CD4-positive, CD25-positive, alpha-beta regulatory T cell (primary cell): ENCODE measurements around the gene EIF4EBP2. TPM values are rescaled to one million over a fixed set of nuclear protein-coding genes. Genes with fewer than 3 reads are reported as not detected.
A peak's percentile ranks its signal among the peaks of the same experiment; 100 is the strongest.

ENCODE experiments used
- ATAC-seq, 2 donors: fragments of 150-1000 bp; cut with Tn5 transposase; one replicate each; pipeline ENCODE4 v1.10.0; 2021; ENCODE audit warnings: low read depth in 2 of 2, moderate number of reproducible peaks in 2 of 2, moderate library complexity in 1 of 2
- DNase-seq, 3 donors: peaks; one replicate each; pipeline versions ENCODE4 v3.0.0 to v3.0.0-alpha.2; 2012 to 2022; ENCODE audit warnings: mixed read lengths in 1 of 3
- H3K27ac ChIP-seq: one replicate; pipeline ENCODE4 v1.7.0; 2013; ENCODE audit warnings: mild to moderate bottlenecking, low read length; ENCODE audit not compliant: insufficient read depth, poor library complexity, severe bottlenecking
- H3K27me3 ChIP-seq: one replicate; pipeline ENCODE4 v1.7.0; 2013; ENCODE audit warnings: low read length; ENCODE audit not compliant: control insufficient read depth, insufficient read depth
- H3K36me3 ChIP-seq: one replicate; pipeline ENCODE4 v1.7.0; 2013; ENCODE audit warnings: mild to moderate bottlenecking, low read length, moderate library complexity; ENCODE audit not compliant: control insufficient read depth, insufficient read depth
- H3K4me1 ChIP-seq: 2 replicates; pipeline ENCODE4 v1.7.0; 2013; ENCODE audit warnings: mild to moderate bottlenecking, low read length; ENCODE audit not compliant: insufficient read depth, control insufficient read depth, poor library complexity, severe bottlenecking
- H3K4me3 ChIP-seq: one replicate; pipeline ENCODE4 v1.7.0; 2013; ENCODE audit warnings: low read depth, mild to moderate bottlenecking, low read length, moderate library complexity
- H3K9me3 ChIP-seq, 2 experiments: 1 replicate in 1 of 2; 2 replicates in 1 of 2; pipeline ENCODE4 v1.7.0; 2013; ENCODE audit warnings: low read length in 2 of 2, mild to moderate bottlenecking in 1 of 2, moderate library complexity in 1 of 2; ENCODE audit not compliant: control insufficient read depth in 2 of 2
- H3K27ac Mint-ChIP-seq, 3 donors: one replicate each; pipeline ENCODE4 v1.8.0; 2020 to 2022; ENCODE audit warnings: mild to moderate bottlenecking in 3 of 3, mixed read lengths in 3 of 3, moderate library complexity in 2 of 3
- H3K27me3 Mint-ChIP-seq: one replicate; pipeline ENCODE4 v1.8.0; 2022; ENCODE audit warnings: mild to moderate bottlenecking, mixed read lengths
- H3K36me3 Mint-ChIP-seq: one replicate; pipeline ENCODE4 v1.8.0; 2020; ENCODE audit warnings: mixed read lengths
- H3K4me1 Mint-ChIP-seq, 4 donors: one replicate each; pipeline ENCODE4 v1.8.0; 2020 to 2022; ENCODE audit warnings: mixed read lengths in 4 of 4, mild to moderate bottlenecking in 1 of 4
- H3K4me3 Mint-ChIP-seq, 4 donors: one replicate each; pipeline ENCODE4 v1.8.0; 2020 to 2022; ENCODE audit warnings: mild to moderate bottlenecking in 4 of 4, mixed read lengths in 4 of 4, moderate library complexity in 3 of 4
- H3K9me3 Mint-ChIP-seq, 7 donors: one replicate each; pipeline ENCODE4 v1.8.0; 2020 to 2022; ENCODE audit warnings: mixed read lengths in 7 of 7, mild to moderate bottlenecking in 3 of 7, moderate library complexity in 2 of 7
- polyA plus RNA-seq, 4 donors: library from polyadenylated mRNA; unstranded; fragments of 300-500 nt; fragmentation: Illumina TruSeq; gene quantifications; one replicate each; pipeline ENCODE4 v1.2.3, GENCODE V29; 2021
- total RNA-seq: library from RNA; stranded (reverse); gene quantifications from one replicate; pipeline ENCODE4 v1.2.3, GENCODE V29; 2022

The EIF4EBP2 gene
- total and polyA plus RNA-seq, 5 donors from 2014 or later = 53.1 to 86.4 (median 84.7) TPM

- Histone ChIP-seq H3K9me3 (no peaks in the 10 kb centered on the region), H3K27ac (no peak overlapping the region), H3K36me3 (no peaks in the 10 kb centered on the region), H3K27me3 (peaks cover 9% of the 10 kb centered on the region), H3K4me1 (peaks cover 6% of the 10 kb centered on the region), H3K4me3 (no peak overlapping the region)
- ATAC-seq (no peak), DNase-seq (no peak)
- no peak overlapping the region for H3K27ac Mint-ChIP-seq
- H3K4me3 Mint-ChIP-seq = no peak overlapping the region
- H3K27me3 Mint-ChIP-seq = peaks cover 48% of the 10 kb centered on the region
- peaks cover 0 to 12% (median 1%) of the 10 kb centered on the region in 4 donors for H3K4me1 Mint-ChIP-seq
- H3K9me3 Mint-ChIP-seq = peaks cover 0 to 3% (median 0%) of the 10 kb centered on the region in 7 donors
- peaks cover 9% of the 10 kb centered on the region for H3K36me3 Mint-ChIP-seq
These were observed 55.3 kb downstream of the EIF4EBP2 start for GRCh38 chr10:70459061-70459773.

- peaks cover 6% of the 10 kb centered on the region for H3K4me1 ChIP-seq
- Mint-ChIP-seq H3K36me3 (peaks cover 9% of the 10 kb centered on the region), H3K4me1 (peaks cover 0 to 12% (median 1%) of the 10 kb centered on the region in 4 donors), H3K27me3 (peaks cover 48% of the 10 kb centered on the region), H3K9me3 (peaks cover 0 to 3% (median 0%) of the 10 kb centered on the region in 7 donors), H3K4me3 (peak overlapping the region in 1 of 4 donors; percentile 31), H3K27ac (no peak overlapping the region)
- ATAC-seq = no peak
- H3K36me3 ChIP-seq = no peaks in the 10 kb centered on the region
- no peaks in the 10 kb centered on the region for H3K9me3 ChIP-seq
- no peak overlapping the region for H3K4me3 ChIP-seq
- DNase-seq = no peak
- peaks cover 9% of the 10 kb centered on the region for H3K27me3 ChIP-seq
- H3K27ac ChIP-seq = no peak overlapping the region
These were observed 56.0 kb downstream of the EIF4EBP2 start for GRCh38 chr10:70459774-70460490.

- H3K9me3 ChIP-seq = no peaks in the 10 kb centered on the region
- peak in 1 of 3 donors; percentile 52 for DNase-seq
- Mint-ChIP-seq H3K4me3 (no peak overlapping the region), H3K27me3 (peaks cover 43% of the 10 kb centered on the region), H3K9me3 (peaks cover 0 to 3% (median 0%) of the 10 kb centered on the region in 7 donors), H3K4me1 (peaks cover 0 to 12% (median 1%) of the 10 kb centered on the region in 4 donors), H3K36me3 (peaks cover 9% of the 10 kb centered on the region), H3K27ac (peak overlapping the region in 1 of 3 donors; percentile 44)
- no peaks in the 10 kb centered on the region for H3K36me3 ChIP-seq
- ATAC-seq = peak; percentile 49 to 50
- peaks cover 4% of the 10 kb centered on the region for H3K27me3 ChIP-seq
- H3K4me3 ChIP-seq = no peak overlapping the region
- H3K27ac ChIP-seq = no peak overlapping the region
- peaks cover 6% of the 10 kb centered on the region for H3K4me1 ChIP-seq
These were observed 57.7 kb downstream of the EIF4EBP2 start for GRCh38 chr10:70461397-70462348.

- no peak overlapping the region for H3K27ac Mint-ChIP-seq
- DNase-seq (no peak), ATAC-seq (no peak)
- Histone ChIP-seq H3K4me1 (peaks cover 6% of the 10 kb centered on the region), H3K4me3 (no peak overlapping the region), H3K27me3 (peaks cover 2% of the 10 kb centered on the region), H3K27ac (no peak overlapping the region), H3K36me3 (no peaks in the 10 kb centered on the region), H3K9me3 (no peaks in the 10 kb centered on the region)
- H3K36me3 Mint-ChIP-seq = peaks cover 9% of the 10 kb centered on the region
- H3K27me3 Mint-ChIP-seq = peaks cover 41% of the 10 kb centered on the region
- peaks cover 0 to 10% (median 1%) of the 10 kb centered on the region in 4 donors for H3K4me1 Mint-ChIP-seq
- H3K4me3 Mint-ChIP-seq = no peak overlapping the region
- H3K9me3 Mint-ChIP-seq = peaks cover 0 to 1% (median 0%) of the 10 kb centered on the region in 7 donors
These were observed 58.5 kb downstream of the EIF4EBP2 start for GRCh38 chr10:70462349-70462984.

DNA sequence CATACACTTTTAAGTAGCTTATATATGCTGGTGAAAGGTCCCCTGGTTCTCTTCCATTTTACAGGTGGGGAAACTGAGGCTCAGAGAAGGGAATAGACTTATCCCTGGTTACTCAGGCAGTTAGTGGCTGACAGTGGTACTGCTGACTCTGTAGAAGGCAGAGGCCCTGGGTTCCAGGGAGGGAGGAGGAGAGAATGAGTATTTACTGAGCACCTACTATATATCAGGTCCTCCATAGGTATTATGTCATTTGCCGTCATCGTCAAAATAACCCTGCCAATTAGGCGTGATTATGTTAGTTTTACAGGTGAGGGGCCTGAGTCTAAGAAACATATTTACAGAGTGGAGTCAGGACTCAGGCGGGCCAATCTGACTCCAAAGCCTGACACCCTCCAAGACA is 61.3 kb downstream of the EIF4EBP2 start:
- no peak overlapping the region for H3K27ac ChIP-seq
- H3K36me3 ChIP-seq = no peaks in the 10 kb centered on the region
- H3K27ac Mint-ChIP-seq = peak overlapping the region in 1 of 3 donors; percentile 23
- no peaks in the 10 kb centered on the region for H3K9me3 ChIP-seq
- no peak for DNase-seq
- H3K36me3 Mint-ChIP-seq = peaks cover 8% of the 10 kb centered on the region
- H3K4me3 ChIP-seq = no peak overlapping the region
- no peaks in the 10 kb centered on the region for H3K4me1 ChIP-seq
- H3K27me3 Mint-ChIP-seq = peaks cover 22% of the 10 kb centered on the region
- H3K4me1 Mint-ChIP-seq = peaks cover 0 to 4% (median 1%) of the 10 kb centered on the region in 4 donors
- peak overlapping the region in 1 of 4 donors; percentile 8 for H3K4me3 Mint-ChIP-seq
- no peak for ATAC-seq
- no peaks in the 10 kb centered on the region for H3K27me3 ChIP-seq
- no peaks in the 10 kb centered on the region for H3K9me3 Mint-ChIP-seq

GRCh38 chr10:70465832-70466231 is 61.9 kb downstream of the EIF4EBP2 start:
- no peaks in the 10 kb centered on the region for H3K36me3 ChIP-seq
- H3K9me3 ChIP-seq = no peaks in the 10 kb centered on the region
- peaks cover 5% of the 10 kb centered on the region for H3K36me3 Mint-ChIP-seq
- no peaks in the 10 kb centered on the region for H3K4me1 ChIP-seq
- H3K4me3 ChIP-seq = no peak overlapping the region
- no peak overlapping the region for H3K4me3 Mint-ChIP-seq
- peak overlapping the region in 1 of 3 donors; percentile 23 for H3K27ac Mint-ChIP-seq
- no peaks in the 10 kb centered on the region for H3K9me3 Mint-ChIP-seq
- H3K27ac ChIP-seq = no peak overlapping the region
- H3K4me1 Mint-ChIP-seq = peaks cover 0 to 3% (median under 1%) of the 10 kb centered on the region in 4 donors
- peaks cover 18% of the 10 kb centered on the region for H3K27me3 Mint-ChIP-seq
- ATAC-seq (no peak), DNase-seq (no peak)
- H3K27me3 ChIP-seq = no peaks in the 10 kb centered on the region

DNA sequence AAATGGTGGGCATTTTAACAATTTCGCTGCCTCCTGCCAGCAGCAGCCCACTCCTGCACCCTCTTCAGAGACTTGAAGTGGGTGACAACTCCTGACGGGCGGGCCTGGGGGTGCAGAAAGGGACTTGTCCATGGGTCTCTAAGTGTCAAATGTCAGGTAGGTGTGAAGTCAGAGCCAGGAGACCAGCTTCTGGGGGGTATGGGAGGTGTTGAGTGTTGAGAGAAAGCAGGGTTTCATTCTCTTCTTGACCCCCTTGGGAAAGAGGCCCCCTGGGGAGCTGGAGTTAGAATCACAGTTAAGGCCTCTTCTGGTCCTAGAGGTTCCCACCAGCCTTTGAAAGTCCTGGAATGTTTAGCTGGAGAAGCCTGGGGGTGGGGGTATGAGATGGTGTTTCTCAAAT is 63.0 kb downstream of the EIF4EBP2 start:
- H3K4me1 ChIP-seq = no peaks in the 10 kb centered on the region
- ATAC-seq = no peak
- H3K4me1 Mint-ChIP-seq = no peaks in the 10 kb centered on the region
- no peaks in the 10 kb centered on the region for H3K9me3 Mint-ChIP-seq
- no peak overlapping the region for H3K27ac Mint-ChIP-seq
- no peaks in the 10 kb centered on the region for H3K36me3 Mint-ChIP-seq
- H3K4me3 Mint-ChIP-seq = no peak overlapping the region
- H3K4me3 ChIP-seq = no peak overlapping the region
- peaks cover 2% of the 10 kb centered on the region for H3K27me3 ChIP-seq
- H3K36me3 ChIP-seq = no peaks in the 10 kb centered on the region
- no peaks in the 10 kb centered on the region for H3K9me3 ChIP-seq
- DNase-seq = no peak
- peaks cover 9% of the 10 kb centered on the region for H3K27me3 Mint-ChIP-seq
- no peak overlapping the region for H3K27ac ChIP-seq
